GM21367 (cell line): ENCODE measurements around the gene CLCNKB.
"Not testable (repeated sequence)": the region's sequence is repeated elsewhere in the genome, so short reads cannot be mapped to it uniquely, and the experiment has no call there.

Experiments
- ATAC-seq: cut with Tn5 transposase; IDR thresholded peaks from one replicate; pipeline ENCODE4 v1.9.1; 2021; ENCODE audit not compliant: unreplicated experiment

The CLCNKB gene

DNA sequence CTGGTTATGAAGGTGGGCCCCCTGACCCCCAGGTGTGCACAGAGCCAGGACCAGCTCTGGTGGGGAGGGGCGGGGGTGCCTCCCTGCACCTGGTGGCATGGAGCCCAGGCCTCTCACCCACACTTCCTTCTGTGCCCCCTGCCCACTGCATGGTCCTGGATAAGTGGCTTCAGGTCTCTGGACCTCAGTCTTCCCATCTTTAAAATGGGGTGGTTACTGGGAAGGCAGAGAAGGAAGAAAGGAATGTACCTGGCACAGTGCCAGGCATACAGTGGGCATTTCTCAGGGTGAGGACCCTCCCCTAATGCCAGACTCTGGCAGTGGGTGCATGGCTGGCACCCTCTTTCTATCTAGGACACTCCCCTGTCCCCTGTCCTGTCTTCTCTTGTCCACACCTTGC, 14.3 kb upstream of the CLCNKB start:
- ATAC-seq = no peak

DNA sequence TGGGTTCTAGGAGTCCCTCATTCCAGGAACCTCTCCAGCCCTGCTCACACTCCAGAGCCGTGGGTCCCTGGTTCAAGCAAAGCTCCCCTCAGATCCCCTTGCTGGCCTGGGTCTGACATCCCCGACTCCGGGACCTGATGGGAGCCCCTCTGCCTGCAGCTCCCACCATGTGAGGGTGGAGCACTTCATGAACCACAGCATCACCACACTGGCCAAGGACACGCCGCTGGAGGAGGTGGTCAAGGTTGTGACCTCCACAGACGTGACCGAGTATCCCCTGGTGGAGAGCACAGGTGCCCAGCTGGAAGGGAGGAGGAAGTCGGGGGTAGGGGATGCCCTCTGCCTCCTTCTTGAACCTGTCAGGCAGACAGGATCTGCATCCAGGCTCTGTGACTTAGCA, 12.0 kb upstream of the CLCNKB start:
- no peak for ATAC-seq

GRCh38 chr1:16032388-16033102, 11.0 kb upstream of the CLCNKB start:
- no peak for ATAC-seq

GRCh38 chr1:16033103-16033632, 10.4 kb upstream of the CLCNKB start:
- not testable (repeated sequence) for ATAC-seq

DNA sequence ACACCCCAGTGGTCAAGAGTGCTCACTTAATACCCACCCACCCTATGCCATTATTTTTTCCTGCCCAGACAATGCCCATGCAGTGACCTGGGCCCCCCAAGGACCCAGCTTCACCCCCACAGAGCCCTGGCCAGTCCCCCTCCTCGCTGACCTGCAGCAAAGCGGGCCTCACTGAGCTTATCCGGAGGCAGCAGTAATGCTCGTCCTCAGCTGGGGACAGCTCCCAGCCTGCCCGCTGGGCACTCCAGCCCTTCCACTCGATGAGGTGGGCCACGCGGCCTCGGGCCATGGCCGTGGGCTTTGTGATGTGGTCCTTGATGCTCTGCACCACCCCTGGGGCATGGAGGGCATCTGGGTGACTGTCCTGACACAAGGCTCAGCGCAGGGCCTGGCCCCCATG, 7.1 kb upstream of the CLCNKB start:
- not testable (repeated sequence) for ATAC-seq

- no peak for ATAC-seq
Measured at GRCh38 chr1:16038620-16038912, 5.0 kb upstream of the CLCNKB start.

GRCh38 chr1:16039871-16040270, 3.7 kb upstream of the CLCNKB start:
- not testable (repeated sequence) for ATAC-seq

DNA sequence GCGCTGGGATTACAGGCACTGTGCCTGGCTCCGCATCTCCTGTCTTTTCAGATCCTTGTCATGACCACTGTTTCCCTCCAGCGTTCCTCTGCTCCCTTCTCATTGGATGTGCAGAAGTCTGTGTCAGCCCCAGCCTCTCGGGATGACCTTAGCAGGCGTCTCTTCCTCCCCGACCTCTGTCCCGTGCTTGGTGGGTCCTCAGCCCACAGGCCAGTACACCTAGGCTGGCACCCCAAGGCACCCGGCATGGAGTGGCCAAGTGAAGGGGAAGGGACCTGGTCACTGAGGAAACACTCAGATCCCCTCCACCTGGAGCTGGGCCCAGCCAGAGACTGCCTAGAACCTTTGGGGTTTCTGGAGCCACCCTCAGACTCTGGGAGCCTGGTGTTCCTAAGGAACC, 2.4 kb upstream of the CLCNKB start:
- ATAC-seq = no peak

GRCh38 chr1:16042096-16042495, 1.5 kb upstream of the CLCNKB start:
- ATAC-seq = no peak

DNA sequence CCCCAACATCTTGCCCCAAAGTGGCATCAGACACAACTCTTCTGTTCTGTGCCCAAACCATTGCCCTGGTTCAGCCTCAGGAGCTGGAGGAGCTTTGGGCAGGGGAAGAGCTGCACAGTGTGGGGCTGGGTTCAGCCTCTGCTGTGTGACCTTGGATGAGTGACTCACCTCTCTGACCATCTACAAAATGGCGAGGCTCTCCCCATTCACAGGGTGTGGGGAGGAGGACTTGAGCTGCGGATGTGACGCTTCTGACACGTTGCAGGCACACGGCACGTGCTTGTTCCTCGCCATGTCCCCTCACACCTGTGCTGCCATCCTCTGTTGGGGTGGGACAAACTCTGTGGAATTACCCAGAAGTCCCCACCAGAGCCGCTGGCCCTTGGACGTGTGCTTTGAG, 928 bp upstream of the CLCNKB start:
- ATAC-seq = not testable (repeated sequence)

- no peak for ATAC-seq
Measured at GRCh38 chr1:16043950-16044349, 368 bp downstream of the CLCNKB start.

DNA sequence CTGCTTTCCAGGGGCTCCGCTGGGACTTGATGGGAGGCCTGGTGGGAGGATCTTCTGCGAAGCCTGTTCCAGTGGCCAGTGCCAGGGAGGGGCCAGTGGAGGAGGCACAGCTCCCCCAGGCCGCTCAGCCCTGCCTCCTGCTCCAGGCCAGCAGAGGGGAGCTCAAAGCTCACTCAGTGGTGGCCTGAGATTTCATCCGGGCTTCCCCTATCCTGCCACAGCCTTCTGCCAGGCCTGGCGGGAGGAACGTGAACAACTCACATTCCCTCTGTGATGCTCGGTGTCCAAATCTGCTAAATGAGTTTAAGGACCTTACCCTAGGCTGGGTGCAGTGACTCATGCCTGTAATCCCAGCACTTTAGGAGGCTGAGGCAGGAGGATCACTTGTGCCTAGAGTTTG, 3.3 kb downstream of the CLCNKB start:
- ATAC-seq = no peak

GRCh38 chr1:16047791-16048475, 4.4 kb downstream of the CLCNKB start:
- no peak for ATAC-seq

DNA sequence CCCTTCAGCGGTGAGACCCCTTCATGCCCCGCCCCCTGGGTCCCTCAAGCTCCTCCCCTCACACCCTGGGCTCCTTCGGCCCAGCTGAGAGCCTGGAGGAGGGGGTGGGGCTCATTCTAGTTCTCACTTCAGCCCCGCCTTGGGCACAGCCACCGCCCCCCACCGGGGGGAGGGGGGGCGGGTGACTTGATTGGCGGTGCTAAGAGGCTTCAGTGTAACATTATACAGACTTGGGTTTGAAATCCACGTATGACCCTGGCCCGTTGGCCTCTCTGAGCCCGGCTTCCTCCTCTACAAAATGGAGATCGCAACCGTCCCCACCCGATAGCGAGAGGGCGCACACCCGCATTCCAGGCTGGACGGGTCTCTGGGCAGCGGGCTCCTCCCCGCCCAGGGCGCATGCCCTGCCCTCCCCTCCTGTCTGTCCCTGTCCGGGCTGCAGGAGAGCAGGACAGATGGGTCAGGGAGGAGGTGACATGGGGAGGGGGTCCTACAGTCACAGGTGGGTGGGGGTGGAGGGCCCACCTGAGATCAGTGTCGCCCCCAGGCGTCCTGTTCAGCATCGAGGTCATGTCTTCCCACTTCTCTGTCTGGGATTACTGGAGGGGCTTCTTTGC, 5.1 kb downstream of the CLCNKB start:
- ATAC-seq = no peak

DNA sequence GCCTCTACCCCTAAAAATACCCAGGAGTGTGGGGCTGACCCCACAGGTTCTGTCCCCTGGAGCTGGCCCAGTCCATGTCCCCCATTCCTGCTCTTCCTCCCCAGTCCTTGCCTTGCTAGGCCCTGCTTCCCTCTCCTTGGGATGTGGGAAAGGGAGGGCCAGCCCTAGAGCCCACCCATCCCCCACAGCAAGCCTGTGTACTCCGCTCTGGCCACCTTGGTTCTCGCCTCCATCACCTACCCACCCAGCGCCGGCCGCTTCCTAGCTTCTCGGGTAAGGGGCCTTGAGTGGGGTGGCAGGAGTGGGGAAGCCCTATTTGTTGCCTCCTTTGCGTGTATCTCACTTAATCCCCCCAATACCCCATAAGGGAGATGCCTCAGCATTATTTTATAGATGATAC, 6.7 kb downstream of the CLCNKB start:
- no peak for ATAC-seq

GRCh38 chr1:16051039-16051438, 7.5 kb downstream of the CLCNKB start:
- no peak for ATAC-seq

DNA sequence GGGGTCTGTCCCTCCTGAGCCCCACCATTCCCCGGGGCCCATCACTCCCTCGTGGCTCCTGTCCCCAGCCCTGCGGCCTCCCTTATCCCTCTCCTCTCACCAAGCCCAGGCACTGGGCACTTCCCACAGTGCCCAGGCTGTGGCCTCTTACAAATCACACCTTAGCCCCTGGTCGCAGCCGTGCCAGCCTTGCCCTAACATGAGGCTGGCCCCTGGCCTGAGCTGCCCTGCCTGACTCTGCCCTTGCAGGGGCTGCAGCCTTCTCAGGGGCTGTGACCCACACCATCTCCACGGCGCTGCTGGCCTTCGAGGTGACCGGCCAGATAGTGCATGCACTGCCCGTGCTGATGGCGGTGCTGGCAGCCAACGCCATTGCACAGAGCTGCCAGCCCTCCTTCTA, 8.4 kb downstream of the CLCNKB start:
- ATAC-seq = not testable (repeated sequence)

GRCh38 chr1:16053781-16054502, 10.4 kb downstream of the CLCNKB start:
- no peak for ATAC-seq

DNA sequence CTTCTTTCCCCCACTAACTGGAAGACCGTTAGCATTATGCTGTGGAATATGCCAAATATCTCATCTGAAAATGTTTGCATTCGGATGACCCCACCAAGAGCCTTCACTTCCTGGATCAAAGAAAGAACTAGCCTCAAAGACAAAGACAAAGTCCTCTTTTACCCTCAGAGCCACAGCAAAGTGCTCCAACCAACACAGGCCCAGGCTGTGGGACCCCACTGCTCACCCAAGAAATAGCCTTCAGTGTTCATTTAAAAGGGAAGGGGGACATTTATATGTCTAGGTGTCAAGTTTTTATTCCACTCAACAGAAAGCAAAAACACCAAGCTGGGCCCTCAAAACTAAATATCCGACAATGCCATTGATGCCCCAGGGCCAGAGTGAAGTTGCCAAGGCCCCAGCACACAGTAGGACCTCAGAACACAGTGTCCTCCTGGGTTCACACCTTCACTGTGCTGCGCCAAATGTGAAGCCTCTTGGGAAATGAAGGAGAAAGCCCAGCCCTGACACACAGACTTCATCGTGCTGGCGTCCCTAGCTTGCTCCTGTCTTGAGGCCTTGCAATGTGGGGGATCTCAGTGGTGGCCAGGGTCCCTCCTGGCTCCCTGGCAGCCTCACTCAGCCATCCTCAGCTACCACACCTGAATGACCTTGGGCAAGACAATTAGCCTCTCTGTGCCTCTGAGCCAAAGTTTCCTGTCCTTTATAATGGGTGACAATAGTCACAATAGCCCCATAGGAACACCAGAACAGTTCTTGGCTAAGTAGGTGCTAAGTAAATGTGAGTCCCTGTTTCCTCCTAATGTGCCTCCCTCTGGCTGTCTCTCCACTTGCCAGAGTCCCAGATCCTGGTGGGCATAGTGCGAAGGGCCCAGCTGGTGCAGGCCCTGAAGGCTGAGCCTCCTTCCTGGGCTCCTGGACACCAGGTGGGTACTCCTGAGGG, 11.3 kb downstream of the CLCNKB start:
- ATAC-seq = no peak
